Hypothalamus (tissue), 51 donors: ENCODE measurements around the gene OFD1.

ENCODE experiments used
- DNase-seq, 51 donors: peaks; one replicate each; lab custom pipeline; 2025; lab: John Stamatoyannopoulos, UW

Gene OFD1

GRCh38 chrX:13790206-13791131, 55.9 kb downstream of the OFD1 start:
- peak in 1 of 51 donors; percentile 26 for DNase-seq

GRCh38 chrX:13791145-13791544, 56.6 kb downstream of the OFD1 start:
- DNase-seq = no peak

GRCh38 chrX:13791559-13791958, 57.0 kb downstream of the OFD1 start:
- peak in 35 of 51 donors; percentile 2 to 76 (median 36) for DNase-seq

GRCh38 chrX:13793897-13794296, 59.3 kb downstream of the OFD1 start:
- DNase-seq = no peak

GRCh38 chrX:13794417-13794816, 59.9 kb downstream of the OFD1 start:
- no peak for DNase-seq

- peak in 2 of 51 donors; percentile 9 to 33 for DNase-seq
These were observed 63.0 kb downstream of the OFD1 start for GRCh38 chrX:13797512-13797911.

- DNase-seq = no peak
These were observed 63.6 kb downstream of the OFD1 start for GRCh38 chrX:13798184-13798583.

- DNase-seq = no peak
These were observed 68.6 kb downstream of the OFD1 start for GRCh38 chrX:13803116-13803515.

GRCh38 chrX:13805241-13805640, 70.7 kb downstream of the OFD1 start:
- no peak for DNase-seq

- DNase-seq = no peak
These were observed 73.7 kb downstream of the OFD1 start for GRCh38 chrX:13808293-13808692.

GRCh38 chrX:13808865-13809264, 74.3 kb downstream of the OFD1 start:
- DNase-seq = no peak

- no peak for DNase-seq
These were observed 81.1 kb downstream of the OFD1 start for GRCh38 chrX:13815664-13816063.

GRCh38 chrX:13816176-13816575, 81.6 kb downstream of the OFD1 start:
- peak in 1 of 51 donors; percentile 44 for DNase-seq

GRCh38 chrX:13816643-13817627, 82.4 kb downstream of the OFD1 start, which contains the start of gene GPM6B:
TSS of gene GPM6B (minus strand) at chrX:13817093. CDS start at chrX:13816904, 189 bp downstream.
- DNase-seq = peak in 40 of 51 donors; percentile 1 to 80 (median 31)
